Peyer's patch (tissue), 4 donors: ENCODE measurements around the gene ACAP1.

ENCODE experiments used
- POLR2A ChIP-seq, 2 donors: fragments of 450-650 bp; IDR thresholded peaks; one replicate each; pipeline ENCODE4 v1.5.1; 2017; ENCODE audit warnings: antibody characterized with exemption in 2 of 2, mild to moderate bottlenecking in 2 of 2, moderate library complexity in 2 of 2
- TF ChIP-seq, protein P1 (sequence below), 6 experiments: fragments of 450-650 bp in 4 of 6; fragments of 200-600 bp in 2 of 6; sonication (generic) in 1 of 6; IDR thresholded peaks; one replicate each; pipeline ENCODE4 v1.5.1; 2017 to 2019; ENCODE audit warnings: antibody characterized with exemption in 6 of 6, mild to moderate bottlenecking in 3 of 6, moderate library complexity in 1 of 6

DNA sequence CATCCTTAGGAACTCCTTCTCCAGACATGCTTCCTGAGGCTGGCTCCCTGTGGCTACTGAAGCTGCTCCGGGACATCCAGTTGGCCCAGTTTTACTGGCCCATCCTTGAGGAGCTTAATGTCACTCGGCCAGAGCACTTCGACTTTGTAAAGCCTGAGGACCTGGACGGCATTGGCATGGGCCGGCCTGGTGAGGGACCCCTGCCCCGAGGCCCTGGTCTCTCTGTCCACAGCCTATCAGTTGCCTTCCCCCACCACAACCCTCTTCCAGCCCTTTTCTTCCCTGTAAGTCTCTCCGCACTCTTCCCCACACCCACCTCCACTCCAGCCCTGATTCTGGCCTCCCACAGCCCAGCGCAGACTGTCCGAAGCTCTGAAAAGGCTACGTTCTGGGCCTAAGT lies 46.6 kb downstream of the ACAP1 start:
- TF ChIP-seq, protein P1, sequence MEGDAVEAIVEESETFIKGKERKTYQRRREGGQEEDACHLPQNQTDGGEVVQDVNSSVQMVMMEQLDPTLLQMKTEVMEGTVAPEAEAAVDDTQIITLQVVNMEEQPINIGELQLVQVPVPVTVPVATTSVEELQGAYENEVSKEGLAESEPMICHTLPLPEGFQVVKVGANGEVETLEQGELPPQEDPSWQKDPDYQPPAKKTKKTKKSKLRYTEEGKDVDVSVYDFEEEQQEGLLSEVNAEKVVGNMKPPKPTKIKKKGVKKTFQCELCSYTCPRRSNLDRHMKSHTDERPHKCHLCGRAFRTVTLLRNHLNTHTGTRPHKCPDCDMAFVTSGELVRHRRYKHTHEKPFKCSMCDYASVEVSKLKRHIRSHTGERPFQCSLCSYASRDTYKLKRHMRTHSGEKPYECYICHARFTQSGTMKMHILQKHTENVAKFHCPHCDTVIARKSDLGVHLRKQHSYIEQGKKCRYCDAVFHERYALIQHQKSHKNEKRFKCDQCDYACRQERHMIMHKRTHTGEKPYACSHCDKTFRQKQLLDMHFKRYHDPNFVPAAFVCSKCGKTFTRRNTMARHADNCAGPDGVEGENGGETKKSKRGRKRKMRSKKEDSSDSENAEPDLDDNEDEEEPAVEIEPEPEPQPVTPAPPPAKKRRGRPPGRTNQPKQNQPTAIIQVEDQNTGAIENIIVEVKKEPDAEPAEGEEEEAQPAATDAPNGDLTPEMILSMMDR (IDR thresholded peaks at IDR 0.05), result no peak
- TF ChIP-seq POLR2A (IDR thresholded peaks at IDR 0.05), result no peak
